Duodenal mucosa (tissue), 2 donors: ENCODE measurements around the gene DDC.
"Not testable (repeated sequence)": the region's sequence is repeated elsewhere in the genome, so short reads cannot be mapped to it uniquely, and the experiment has no call there.

Experiments
- H3K27ac ChIP-seq: one replicate; pipeline ENCODE4 v1.7.0; 2013; ENCODE audit warnings: low read depth, low read length
- H3K27me3 ChIP-seq, 2 donors: one replicate each; pipeline ENCODE4 v1.7.0; 2013; ENCODE audit warnings: low read length in 2 of 2, control low read depth in 1 of 2; ENCODE audit not compliant: insufficient read depth in 2 of 2, control insufficient read depth in 1 of 2
- H3K36me3 ChIP-seq, 2 donors: one replicate each; pipeline ENCODE4 v1.7.0; 2013; ENCODE audit warnings: low read length in 2 of 2, control low read depth in 1 of 2; ENCODE audit not compliant: insufficient read depth in 2 of 2, control insufficient read depth in 1 of 2
- H3K4me1 ChIP-seq, 2 donors: one replicate each; pipeline ENCODE4 v1.7.0; 2013; ENCODE audit warnings: low read length in 2 of 2, control low read depth in 1 of 2; ENCODE audit not compliant: insufficient read depth in 2 of 2, control insufficient read depth in 1 of 2
- H3K4me3 ChIP-seq, 2 donors: one replicate each; pipeline ENCODE4 v1.7.0; 2013; ENCODE audit warnings: low read length in 2 of 2, low read depth in 1 of 2
- H3K9ac ChIP-seq, 2 donors: one replicate each; pipeline ENCODE4 v1.7.0; 2013; ENCODE audit warnings: low read length in 2 of 2, low read depth in 1 of 2
- H3K9me3 ChIP-seq, 2 donors: one replicate each; pipeline ENCODE4 v1.7.0; 2013; ENCODE audit warnings: low read length in 2 of 2, control low read depth in 1 of 2; ENCODE audit not compliant: control insufficient read depth in 1 of 2

Gene DDC

DNA sequence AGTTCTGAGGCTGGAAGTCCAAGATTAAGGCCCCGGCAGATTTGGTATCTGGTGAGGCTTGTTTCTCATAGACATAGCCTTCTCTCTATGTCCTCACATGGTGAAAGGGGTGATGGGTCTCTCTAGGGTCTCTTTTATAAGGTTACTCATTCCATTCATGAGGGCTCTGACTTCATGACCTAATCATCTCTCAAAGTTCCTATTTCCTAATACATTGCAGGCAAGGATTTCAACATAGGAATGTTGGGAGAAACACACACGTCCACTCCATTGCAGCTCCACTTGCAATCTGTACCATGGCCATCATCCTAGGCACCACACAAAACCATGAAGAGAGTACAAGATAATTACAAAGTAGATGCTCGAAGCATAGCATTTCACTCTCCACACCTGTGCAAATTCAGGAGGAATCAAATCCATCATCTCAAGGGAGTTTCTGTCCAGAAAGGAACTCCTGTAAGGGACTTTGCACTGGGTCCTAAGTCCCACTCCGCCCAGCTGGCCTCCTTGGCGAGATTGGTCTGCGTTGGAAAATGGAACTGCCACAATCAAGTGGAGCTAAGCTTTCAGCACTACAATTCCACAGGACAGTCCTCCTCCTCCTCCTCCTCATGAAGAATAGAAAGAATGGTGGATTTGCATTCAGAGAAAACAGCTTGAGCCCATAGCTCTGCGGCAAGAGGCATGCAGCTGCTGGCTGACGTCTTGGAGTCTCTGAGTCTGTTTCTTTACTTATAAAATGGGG lies 8.8 kb downstream of the DDC start:
- no peaks in the 10 kb centered on the region for H3K36me3 ChIP-seq
- H3K4me3 ChIP-seq = peak overlapping the region; percentile 30 to 52
- H3K4me1 ChIP-seq = peaks cover 54 to 67% of the 10 kb centered on the region in 2 donors
- H3K9ac ChIP-seq = no peak overlapping the region
- no peaks in the 10 kb centered on the region for H3K9me3 ChIP-seq
- no peak overlapping the region for H3K27ac ChIP-seq
- H3K27me3 ChIP-seq = no peaks in the 10 kb centered on the region

DNA sequence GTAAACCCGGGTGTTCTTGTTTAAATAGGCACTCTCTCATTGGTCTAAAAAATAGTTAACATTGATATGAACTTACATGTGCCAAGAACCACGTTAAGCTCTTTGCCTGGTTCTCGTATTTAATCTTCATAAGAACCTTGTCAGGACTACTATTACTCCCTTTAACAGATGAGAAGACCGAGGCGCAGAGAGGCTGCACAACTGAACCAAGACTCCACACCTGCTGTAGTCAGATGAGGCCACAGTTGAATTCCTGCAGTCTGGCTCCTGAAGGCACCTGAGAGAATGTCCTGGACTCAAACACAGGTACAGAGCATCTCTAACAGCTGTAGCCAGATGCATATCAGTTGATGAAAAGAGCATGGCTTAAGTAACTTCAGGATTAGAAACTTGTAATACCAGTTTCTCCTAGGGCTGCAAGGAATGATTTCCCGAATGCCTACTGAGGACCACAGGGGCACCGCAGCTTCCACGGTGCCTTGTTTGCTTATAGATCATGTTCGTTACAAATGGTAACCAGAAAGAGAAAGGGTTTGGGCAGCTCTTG lies 9.5 kb downstream of the DDC start:
- Histone ChIP-seq H3K36me3 (no peaks in the 10 kb centered on the region), H3K9ac (no peak overlapping the region), H3K27me3 (no peaks in the 10 kb centered on the region), H3K9me3 (no peaks in the 10 kb centered on the region), H3K27ac (no peak overlapping the region), H3K4me3 (no peak overlapping the region), H3K4me1 (peaks cover 49 to 60% of the 10 kb centered on the region in 2 donors)

DNA sequence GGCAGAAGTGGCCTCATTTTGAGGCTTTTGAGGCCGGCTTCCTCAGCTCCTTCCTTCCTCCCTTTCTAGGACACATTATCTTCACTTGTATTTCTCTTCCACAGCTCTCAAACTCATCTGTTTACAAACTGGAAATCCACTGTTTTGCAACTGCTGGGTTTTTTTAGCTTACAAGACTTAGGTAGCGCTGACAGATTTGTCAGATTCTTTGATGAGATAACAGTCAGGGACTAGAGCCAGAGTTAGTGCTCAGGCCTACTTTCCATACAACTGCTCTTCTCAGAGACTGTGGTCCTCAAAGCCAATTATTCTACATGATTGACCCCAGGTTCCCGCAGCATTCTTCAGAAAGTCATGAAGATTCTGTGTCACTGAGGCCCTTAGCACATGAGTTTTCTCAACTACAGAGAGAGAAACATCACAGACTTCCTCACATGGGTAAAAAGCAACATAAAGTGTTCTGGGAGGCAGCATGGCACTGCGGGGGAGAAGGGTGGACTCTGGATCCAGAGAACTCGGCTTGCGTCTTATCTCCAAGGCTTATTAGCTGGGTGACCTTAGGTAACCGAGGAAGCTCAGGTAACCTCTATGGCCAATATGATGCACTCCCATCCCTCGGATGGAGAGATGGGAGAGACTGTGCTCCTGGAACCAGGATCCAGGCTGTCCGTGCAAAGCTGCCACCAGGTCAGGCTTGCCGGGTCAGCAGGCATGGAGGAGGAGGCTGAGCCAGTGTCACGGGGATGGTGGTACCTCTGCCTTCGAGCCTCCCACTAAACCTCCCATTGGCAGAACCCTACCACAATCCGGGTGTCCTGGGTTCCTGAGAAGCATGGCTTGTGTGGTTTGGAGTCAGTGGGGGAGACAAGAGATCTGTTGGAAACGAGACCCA lies 10.5 kb downstream of the DDC start:
- Histone ChIP-seq H3K27me3 (no peaks in the 10 kb centered on the region), H3K36me3 (no peaks in the 10 kb centered on the region), H3K4me1 (peaks cover 49 to 50% of the 10 kb centered on the region in 2 donors), H3K27ac (no peak overlapping the region), H3K9ac (no peak overlapping the region), H3K4me3 (no peak overlapping the region), H3K9me3 (no peaks in the 10 kb centered on the region)

DNA sequence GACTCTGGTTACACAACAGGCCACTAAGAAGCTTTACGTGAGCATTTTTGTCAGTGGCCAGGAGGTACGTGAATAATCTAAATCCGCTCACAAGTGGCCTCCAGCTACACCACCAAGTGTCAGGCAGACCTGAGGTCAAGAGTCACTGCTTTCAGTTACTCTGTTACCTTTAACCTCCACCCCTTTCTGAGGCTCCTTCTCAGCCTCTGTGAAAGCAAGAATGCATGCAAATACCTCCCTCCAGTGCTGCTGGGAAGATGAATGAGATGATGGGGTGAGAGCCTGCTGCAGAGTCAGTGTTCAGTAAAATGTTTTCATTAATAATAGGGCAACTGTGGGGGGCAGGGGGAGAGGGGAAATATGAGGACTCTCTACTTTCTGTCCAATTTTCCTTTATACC lies 11.2 kb downstream of the DDC start:
- Histone ChIP-seq H3K9me3 (no peaks in the 10 kb centered on the region), H3K36me3 (no peaks in the 10 kb centered on the region), H3K27ac (no peak overlapping the region), H3K9ac (no peak overlapping the region), H3K27me3 (no peaks in the 10 kb centered on the region), H3K4me1 (peaks cover 43 to 46% of the 10 kb centered on the region in 2 donors), H3K4me3 (no peak overlapping the region)

DNA sequence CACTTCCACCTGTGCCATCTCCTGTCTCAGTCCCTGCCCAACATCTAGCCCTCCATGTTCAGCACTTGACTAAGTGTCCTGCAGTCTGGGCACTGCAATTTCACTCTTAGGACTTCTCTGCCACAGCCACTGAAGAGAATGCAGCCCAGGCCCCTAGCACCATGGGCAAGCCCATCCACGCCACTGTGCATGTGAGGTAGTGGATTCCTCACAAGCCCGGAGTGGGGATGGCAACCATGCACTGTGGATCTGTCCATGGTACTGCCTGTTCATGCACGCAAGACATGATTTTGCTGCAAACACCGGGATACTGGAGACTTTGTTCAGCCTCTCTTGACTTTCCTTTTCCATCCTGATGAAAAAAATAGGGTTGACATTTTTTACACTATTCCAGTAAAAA lies 12.3 kb downstream of the DDC start:
- H3K36me3 ChIP-seq = no peaks in the 10 kb centered on the region
- no peak overlapping the region for H3K27ac ChIP-seq
- H3K9me3 ChIP-seq = no peaks in the 10 kb centered on the region
- H3K9ac ChIP-seq = no peak overlapping the region
- H3K27me3 ChIP-seq = no peaks in the 10 kb centered on the region
- no peak overlapping the region for H3K4me3 ChIP-seq
- H3K4me1 ChIP-seq = peaks cover 33 to 36% of the 10 kb centered on the region in 2 donors

DNA sequence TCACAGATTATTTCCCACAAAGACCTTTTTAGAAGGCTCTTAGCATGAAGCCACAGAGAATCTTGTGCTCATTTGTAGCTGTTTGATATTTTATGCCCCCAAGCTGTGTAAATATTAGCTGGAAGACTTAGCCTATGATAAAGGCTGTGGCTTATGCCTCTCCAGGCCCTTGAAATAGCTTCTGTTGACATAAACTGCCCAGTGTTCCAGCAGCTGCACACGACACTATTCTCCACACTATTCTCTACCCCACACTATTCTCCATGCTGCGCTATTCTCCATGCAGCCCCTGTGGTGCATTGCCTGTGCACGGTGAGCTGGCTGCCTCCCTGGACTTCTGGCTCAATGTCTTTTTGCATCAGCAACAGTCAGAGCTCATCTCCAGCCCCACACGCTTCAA lies 13.1 kb downstream of the DDC start:
- Histone ChIP-seq H3K27ac (no peak overlapping the region), H3K27me3 (no peaks in the 10 kb centered on the region), H3K4me1 (peaks cover 27 to 28% of the 10 kb centered on the region in 2 donors), H3K9ac (no peak overlapping the region), H3K36me3 (no peaks in the 10 kb centered on the region), H3K9me3 (no peaks in the 10 kb centered on the region), H3K4me3 (no peak overlapping the region)

DNA sequence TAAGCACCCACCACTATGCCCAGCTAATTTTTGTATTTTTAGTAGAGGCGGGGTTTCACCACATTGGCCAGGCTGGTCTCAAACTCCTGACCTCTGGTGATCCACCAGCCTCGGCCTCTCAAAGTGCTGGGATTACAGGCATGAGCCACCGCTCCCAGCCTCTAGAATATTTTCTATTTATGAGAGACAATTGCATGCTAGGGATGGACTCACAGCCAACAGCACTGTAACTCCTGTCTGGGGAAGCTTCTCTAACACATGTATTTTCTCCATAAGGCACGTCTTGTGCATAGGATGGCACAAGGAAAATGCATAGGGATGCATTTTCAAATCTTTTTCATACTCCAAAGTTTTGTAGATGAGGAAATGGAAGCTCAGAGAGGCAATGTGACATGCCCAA lies 19.6 kb downstream of the DDC start:
- not testable (repeated sequence) for H3K4me3 ChIP-seq, H3K4me1 ChIP-seq, H3K27me3 ChIP-seq, H3K9me3 ChIP-seq, H3K27ac ChIP-seq, H3K9ac ChIP-seq
- peaks cover 16 to 27% of the 10 kb centered on the region in 2 donors for H3K36me3 ChIP-seq

DNA sequence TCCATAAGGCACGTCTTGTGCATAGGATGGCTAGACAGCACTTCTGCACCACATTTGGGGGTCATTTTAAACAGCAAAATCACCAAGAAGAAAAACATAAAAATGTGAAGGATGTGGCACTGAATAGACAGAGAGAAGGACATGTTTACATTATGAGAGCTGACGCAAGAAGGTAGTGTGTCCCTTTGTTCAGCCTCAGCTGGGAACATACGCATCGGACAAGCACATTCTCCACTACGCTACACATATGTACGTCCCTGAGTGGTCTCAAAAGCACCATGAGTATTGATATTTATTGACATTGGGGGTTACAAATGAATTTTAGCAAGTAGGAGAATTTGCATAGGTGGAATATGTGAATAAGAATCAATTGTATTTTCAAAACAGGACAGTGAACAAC lies 20.2 kb downstream of the DDC start:
- H3K27ac ChIP-seq = no peak overlapping the region
- H3K4me1 ChIP-seq = no peaks in the 10 kb centered on the region
- no peak overlapping the region for H3K9ac ChIP-seq
- peaks cover 16 to 31% of the 10 kb centered on the region in 2 donors for H3K36me3 ChIP-seq
- no peaks in the 10 kb centered on the region for H3K27me3 ChIP-seq
- no peak overlapping the region for H3K4me3 ChIP-seq
- H3K9me3 ChIP-seq = no peaks in the 10 kb centered on the region

DNA sequence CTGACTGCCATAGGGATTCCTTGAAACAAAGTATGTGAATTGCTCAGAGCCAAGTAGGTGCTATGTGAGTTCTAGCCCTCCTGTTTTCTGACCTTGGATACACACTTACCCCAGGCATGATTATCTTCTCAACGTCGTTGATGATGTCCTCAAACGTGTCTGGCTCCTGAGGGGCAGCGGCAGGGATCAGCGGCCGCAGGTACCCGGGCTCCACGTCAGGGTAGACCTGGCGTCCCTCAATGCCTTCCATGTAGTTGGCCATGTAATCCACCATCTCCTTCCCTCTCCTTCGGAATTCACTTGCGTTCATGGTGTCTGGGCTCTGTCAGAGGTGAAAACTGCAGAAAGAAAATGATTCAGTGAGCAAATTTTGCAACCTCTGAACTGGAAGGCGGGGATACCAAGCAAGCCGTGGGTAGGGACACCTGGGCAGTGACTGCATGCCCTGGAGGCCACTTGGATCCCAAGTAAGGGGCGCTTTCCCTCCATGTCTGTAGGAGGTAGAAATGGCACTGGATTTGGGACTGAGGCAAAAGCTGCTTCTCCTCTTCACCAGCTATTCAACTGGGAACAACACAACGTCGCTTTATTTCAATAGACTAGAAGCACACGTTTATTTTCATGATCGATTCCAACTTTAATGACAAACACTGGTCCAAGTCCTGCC lies 21.3 kb downstream of the DDC start:
- Histone ChIP-seq H3K4me3 (no peak overlapping the region), H3K4me1 (no peaks in the 10 kb centered on the region), H3K9ac (no peak overlapping the region), H3K27ac (no peak overlapping the region), H3K27me3 (no peaks in the 10 kb centered on the region), H3K36me3 (peaks cover 16 to 42% of the 10 kb centered on the region in 2 donors), H3K9me3 (no peaks in the 10 kb centered on the region)

DNA sequence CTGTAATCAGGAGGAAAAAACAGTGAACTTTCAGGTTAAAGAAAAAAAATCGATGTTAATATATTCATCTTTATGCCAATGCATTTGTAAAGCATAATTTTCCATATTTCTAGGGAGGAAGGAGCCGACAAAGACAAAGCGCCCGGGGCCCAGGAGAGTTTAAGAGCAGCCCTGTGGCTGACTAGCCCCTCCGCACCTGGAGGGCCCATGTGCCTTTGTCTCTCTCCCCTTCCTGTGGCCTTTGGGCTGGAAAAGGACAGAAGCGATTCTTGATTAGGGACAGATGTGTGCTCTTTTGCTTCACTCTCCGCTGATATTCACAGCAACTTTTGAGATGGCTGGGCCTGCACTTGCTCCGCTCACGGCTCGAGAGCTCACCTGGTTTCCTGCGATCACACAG lies 23.1 kb downstream of the DDC start:
- Histone ChIP-seq H3K9me3 (no peaks in the 10 kb centered on the region), H3K4me3 (no peak overlapping the region), H3K9ac (no peak overlapping the region), H3K36me3 (peaks cover 21 to 51% of the 10 kb centered on the region in 2 donors), H3K4me1 (no peaks in the 10 kb centered on the region), H3K27me3 (no peaks in the 10 kb centered on the region), H3K27ac (no peak overlapping the region)
